Dedifferentiated amniotic fluid mesenchymal stem cell (primary cell): Measurements from ENCODE around the gene IDH2.

Experiments used
- DNase-seq: peaks from one replicate; pipeline ENCODE4 v3.0.0-alpha.2; 2016; ENCODE audit errors: extremely low spot score

Gene IDH2

GRCh38 chr15:90063770-90064247, 38.5 kb downstream of the IDH2 start:
- DNase-seq, result no peak

- no peak for DNase-seq
Observed at GRCh38 chr15:90062973-90063769, 39.1 kb downstream of the IDH2 start.

- DNase-seq, result no peak
Observed at GRCh38 chr15:90062462-90062932, 39.8 kb downstream of the IDH2 start.

- DNase-seq, result no peak
Observed at GRCh38 chr15:90062023-90062442, 40.2 kb downstream of the IDH2 start.

GRCh38 chr15:90060797-90061196, 41.5 kb downstream of the IDH2 start:
- DNase-seq, result no peak

- DNase-seq, result no peak
Observed at GRCh38 chr15:90059208-90059985, 42.9 kb downstream of the IDH2 start.

GRCh38 chr15:90058775-90059174, 43.5 kb downstream of the IDH2 start:
- DNase-seq, result no peak

- no peak for DNase-seq
Observed at GRCh38 chr15:90058308-90058707, 44.0 kb downstream of the IDH2 start.

GRCh38 chr15:90056529-90056928, 45.7 kb downstream of the IDH2 start:
- DNase-seq, result no peak

GRCh38 chr15:90055182-90055581, 47.1 kb downstream of the IDH2 start:
- no peak for DNase-seq

- no peak for DNase-seq
Observed at GRCh38 chr15:90054618-90055097, 47.6 kb downstream of the IDH2 start.

GRCh38 chr15:90053685-90054466, 48.4 kb downstream of the IDH2 start:
- no peak for DNase-seq

GRCh38 chr15:90051874-90052273, 50.4 kb downstream of the IDH2 start:
- no peak for DNase-seq

GRCh38 chr15:90049666-90050604, 52.3 kb downstream of the IDH2 start:
- no peak for DNase-seq

- DNase-seq, result no peak
Observed at GRCh38 chr15:90049030-90049429, 53.2 kb downstream of the IDH2 start.

GRCh38 chr15:90047956-90048575, 54.2 kb downstream of the IDH2 start:
- no peak for DNase-seq

GRCh38 chr15:90046911-90047392, 55.3 kb downstream of the IDH2 start:
- DNase-seq, result no peak

- no peak for DNase-seq
Observed at GRCh38 chr15:90046289-90046688, 56.0 kb downstream of the IDH2 start.

- no peak for DNase-seq
Observed at GRCh38 chr15:90044916-90045371, 57.3 kb downstream of the IDH2 start.

- no peak for DNase-seq
Observed at GRCh38 chr15:90044191-90044590, 58.1 kb downstream of the IDH2 start.
